GM12864 (cell line): Measurements from ENCODE around the gene TSSK6.

Experiments used
- DNase-seq: peaks from one replicate; pipeline ENCODE4 v3.0.0-alpha.2; 2011; ENCODE audit warnings: low read depth
- H3K4me3 ChIP-seq: 2 replicates; pipeline ENCODE4 v1.5.1; 2011; ENCODE audit warnings: mild to moderate bottlenecking, low read depth, low read length, control low read depth
- CTCF ChIP-seq: IDR thresholded peaks from 2 replicates; pipeline ENCODE4 v1.5.1; 2011; ENCODE audit warnings: low read depth, mild to moderate bottlenecking, moderate library complexity, low read length, control low read depth, inconsistent platforms; ENCODE audit errors: missing control alignments

TSSK6 gene

GRCh38 chr19:19465436-19466070 is 49.8 kb downstream of the TSSK6 start:
- H3K4me3 ChIP-seq = no peak overlapping the region
- no peak for DNase-seq
- TF ChIP-seq CTCF = no peak

GRCh38 chr19:19464339-19465098 is 50.8 kb downstream of the TSSK6 start:
- DNase-seq = no peak
- no peak overlapping the region for H3K4me3 ChIP-seq
- TF ChIP-seq CTCF = no peak
